ENCODE measurements around the gene FAM184A. TPM values are rescaled to one million over a fixed set of nuclear protein-coding genes. Genes with fewer than 3 reads are reported as not detected.

Gene FAM184A
- total and polyA plus RNA-seq, 9 of the 15 experiments (the other 6 are each of a cell fraction or from before 2014, with no cell fraction given): 6.4 to 18.7 (median 13.1) TPM

DNA sequence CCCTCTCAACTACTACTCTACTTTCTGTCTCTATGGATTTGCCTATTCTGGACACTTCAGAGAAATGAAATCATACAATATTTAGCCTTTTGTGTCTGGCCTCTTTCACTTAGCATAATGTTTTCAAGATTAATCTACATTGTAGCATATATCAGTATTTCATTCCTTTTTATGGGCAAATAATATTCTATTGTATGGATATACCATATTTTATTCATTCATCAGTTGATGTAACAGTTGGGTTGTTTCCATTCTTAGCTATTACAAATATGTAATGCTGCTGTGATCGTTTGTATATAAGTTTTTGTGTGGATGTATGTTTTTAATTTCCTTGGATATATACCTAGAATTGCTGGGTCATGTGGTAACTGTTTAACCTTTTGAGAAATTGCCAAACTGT lies 23.4 kb downstream of the FAM184A start:
- ChIA-PET POLR2A (no interaction called here), CTCF (ENCODE audit: low intra/inter-chr PET ratio) (no interaction called here)
- TF ChIP-seq, protein P1, sequence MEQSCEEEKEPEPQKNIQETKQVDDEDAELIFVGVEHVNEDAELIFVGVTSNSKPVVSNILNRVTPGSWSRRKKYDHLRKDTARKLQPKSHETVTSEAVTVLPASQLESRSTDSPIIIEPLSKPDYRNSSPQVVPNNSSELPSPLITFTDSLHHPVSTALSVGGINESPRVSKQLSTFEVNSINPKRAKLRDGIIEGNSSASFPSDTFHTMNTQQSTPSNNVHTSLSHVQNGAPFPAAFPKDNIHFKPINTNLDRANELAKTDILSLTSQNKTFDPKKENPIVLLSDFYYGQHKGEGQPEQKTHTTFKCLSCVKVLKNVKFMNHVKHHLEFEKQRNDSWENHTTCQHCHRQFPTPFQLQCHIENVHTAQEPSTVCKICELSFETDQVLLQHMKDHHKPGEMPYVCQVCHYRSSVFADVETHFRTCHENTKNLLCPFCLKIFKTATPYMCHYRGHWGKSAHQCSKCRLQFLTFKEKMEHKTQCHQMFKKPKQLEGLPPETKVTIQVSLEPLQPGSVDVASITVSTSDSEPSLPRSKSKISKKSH (CRISPR knock-in tag; IDR thresholded peaks at IDR 0.05): no peak
- TF ChIP-seq SRSF9 (IDR thresholded peaks at IDR 0.05; ENCODE audit: borderline replicate concordance, low read depth, low read length): no peak
- TF ChIP-seq ZNF124 (CRISPR knock-in tag; IDR thresholded peaks at IDR 0.05): no peak
- TF ChIP-seq ATF7 (IDR thresholded peaks at IDR 0.05): no peak
- TF ChIP-seq, protein P2, sequence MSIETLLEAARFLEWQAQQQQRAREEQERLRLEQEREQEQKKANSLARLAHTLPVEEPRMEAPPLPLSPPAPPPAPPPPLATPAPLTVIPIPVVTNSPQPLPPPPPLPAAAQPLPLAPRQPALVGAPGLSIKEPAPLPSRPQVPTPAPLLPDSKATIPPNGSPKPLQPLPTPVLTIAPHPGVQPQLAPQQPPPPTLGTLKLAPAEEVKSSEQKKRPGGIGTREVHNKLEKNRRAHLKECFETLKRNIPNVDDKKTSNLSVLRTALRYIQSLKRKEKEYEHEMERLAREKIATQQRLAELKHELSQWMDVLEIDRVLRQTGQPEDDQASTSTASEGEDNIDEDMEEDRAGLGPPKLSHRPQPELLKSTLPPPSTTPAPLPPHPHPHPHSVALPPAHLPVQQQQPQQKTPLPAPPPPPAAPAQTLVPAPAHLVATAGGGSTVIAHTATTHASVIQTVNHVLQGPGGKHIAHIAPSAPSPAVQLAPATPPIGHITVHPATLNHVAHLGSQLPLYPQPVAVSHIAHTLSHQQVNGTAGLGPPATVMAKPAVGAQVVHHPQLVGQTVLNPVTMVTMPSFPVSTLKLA (conservative IDR thresholded peaks at IDR 0.05): no peak
- TF ChIP-seq KAT2B (IDR thresholded peaks at IDR 0.05; ENCODE audit: low read depth, low read length): no peak
- TF ChIP-seq NR4A1 (CRISPR knock-in tag; IDR thresholded peaks at IDR 0.05): no peak
- no peak for TF ChIP-seq NR4A1 (tag; IDR thresholded peaks at IDR 0.05)
- TF ChIP-seq, protein P3, sequence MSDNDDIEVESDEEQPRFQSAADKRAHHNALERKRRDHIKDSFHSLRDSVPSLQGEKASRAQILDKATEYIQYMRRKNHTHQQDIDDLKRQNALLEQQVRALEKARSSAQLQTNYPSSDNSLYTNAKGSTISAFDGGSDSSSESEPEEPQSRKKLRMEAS (CRISPR knock-in tag; IDR thresholded peaks at IDR 0.05): no peak
- FAIRE-seq: no peak
- Histone ChIP-seq H3K27ac (ENCODE audit: extremely low read depth, low read depth, low read length) (no peak overlapping the region), H3K9me1 (ENCODE audit: control insufficient read depth, insufficient read depth, low read length) (no peaks in the 10 kb centered on the region), H3K36me3 (ENCODE audit: control insufficient read depth, insufficient read depth, low read length) (no peaks in the 10 kb centered on the region), H3K79me2 (ENCODE audit: control insufficient read depth, insufficient read depth, low read length) (no peaks in the 10 kb centered on the region), H3K9me3 (replicated peaks; ENCODE audit: control insufficient read depth, insufficient read depth, low read depth, low read length) (no peaks in the 10 kb centered on the region), H3K9ac (ENCODE audit: insufficient read depth in 1 of 2, low read depth in 2 of 2, low read length in 2 of 2) (no peak overlapping the region), H4K20me1 (replicated peaks; ENCODE audit: control insufficient read depth, insufficient read depth, low read length) (no peaks in the 10 kb centered on the region), H2AFZ (ENCODE audit: low read depth, low read length) (no peak overlapping the region), H3K4me2 (ENCODE audit: insufficient read depth, low read length) (no peak overlapping the region), H3K27me3 (ENCODE audit: control insufficient read depth in 2 of 2, insufficient read depth in 2 of 2, low read length in 2 of 2) (no peaks in the 10 kb centered on the region), H3K4me3 (no peak overlapping the region), H3K4me1 (replicated peaks in 1 of 2; ENCODE audit: control insufficient read depth in 2 of 2, insufficient read depth in 2 of 2, low read length in 2 of 2) (peaks cover 0 to 3% of the 10 kb centered on the region in 2 experiments; a peak in 2 of 5 replicates)
- intact Hi-C loops (cut with micrococcal nuclease): no loop called here
- BruUV-seq (replicated peaks): no TSS peak
- in situ Hi-C loops (cut with MboI): no loop called here
- no peak for DNase-seq (ENCODE audit: extremely low read depth in 1 of 4, low spot score in 3 of 4)
- 7% methylated on average over 1 of the region's 1 CpG for WGBS (ENCODE audit: insufficient coverage, low coverage, missing lambda C conversion rate)
- no peak for ATAC-seq

Data from K562 (cell line).